Occipital lobe (tissue), 2 donors: ENCODE results near the gene CPTP. TPM values are rescaled to one million over a fixed set of nuclear protein-coding genes. Genes with fewer than 3 reads are reported as not detected.

Source experiments
- DNase-seq: peaks from one replicate; lab custom pipeline; 2025; lab: John Stamatoyannopoulos, UW
- total RNA-seq: library from RNA; depleted of rRNA; stranded (reverse); fragments of >200 nt; gene quantifications from one replicate; pipeline ENCODE4 v1.2.3, GENCODE V29; 2014

The CPTP gene
- total RNA-seq, 1 donor from 2014 or later: 12.3 TPM

- DNase-seq: peak; percentile 32
These were observed 32.8 kb upstream of the CPTP start for GRCh38 chr1:1291548-1292441.

- DNase-seq: no peak
These were observed 32.2 kb upstream of the CPTP start for GRCh38 chr1:1292442-1292779.

GRCh38 chr1:1292851-1293250, 31.8 kb upstream of the CPTP start:
- no peak for DNase-seq

GRCh38 chr1:1293263-1294249, 31.0 kb upstream of the CPTP start:
- DNase-seq: no peak

GRCh38 chr1:1294250-1294890, 30.2 kb upstream of the CPTP start:
- DNase-seq: no peak

- DNase-seq: no peak
These were observed 29.3 kb upstream of the CPTP start for GRCh38 chr1:1295154-1295923.

- no peak for DNase-seq
These were observed 28.2 kb upstream of the CPTP start for GRCh38 chr1:1296070-1297061.

- no peak for DNase-seq
These were observed 26.7 kb upstream of the CPTP start for GRCh38 chr1:1297802-1298424.

GRCh38 chr1:1298861-1299685, 25.5 kb upstream of the CPTP start:
- peak; percentile 80 for DNase-seq

- no peak for DNase-seq
These were observed 24.8 kb upstream of the CPTP start for GRCh38 chr1:1299686-1300351.

- DNase-seq: no peak
These were observed 24.3 kb upstream of the CPTP start for GRCh38 chr1:1300352-1300739.

GRCh38 chr1:1302006-1302430, 22.6 kb upstream of the CPTP start:
- no peak for DNase-seq

- no peak for DNase-seq
These were observed 21.6 kb upstream of the CPTP start for GRCh38 chr1:1302951-1303509.

- DNase-seq: no peak
These were observed 20.9 kb upstream of the CPTP start for GRCh38 chr1:1303736-1304135.

GRCh38 chr1:1304331-1305299, 20.0 kb upstream of the CPTP start:
- DNase-seq: peak; percentile 91
